GM18508 (cell line): ENCODE measurements around the gene TTYH1.
"Not testable (repeated sequence)": the region's sequence is repeated elsewhere in the genome, so short reads cannot be mapped to it uniquely, and the experiment has no call there.

Experiments
- ATAC-seq: cut with Tn5 transposase; IDR thresholded peaks from one replicate; pipeline ENCODE4 v1.9.1; 2021; ENCODE audit warnings: moderate number of reproducible peaks; ENCODE audit not compliant: insufficient read depth, unreplicated experiment

The TTYH1 gene

DNA sequence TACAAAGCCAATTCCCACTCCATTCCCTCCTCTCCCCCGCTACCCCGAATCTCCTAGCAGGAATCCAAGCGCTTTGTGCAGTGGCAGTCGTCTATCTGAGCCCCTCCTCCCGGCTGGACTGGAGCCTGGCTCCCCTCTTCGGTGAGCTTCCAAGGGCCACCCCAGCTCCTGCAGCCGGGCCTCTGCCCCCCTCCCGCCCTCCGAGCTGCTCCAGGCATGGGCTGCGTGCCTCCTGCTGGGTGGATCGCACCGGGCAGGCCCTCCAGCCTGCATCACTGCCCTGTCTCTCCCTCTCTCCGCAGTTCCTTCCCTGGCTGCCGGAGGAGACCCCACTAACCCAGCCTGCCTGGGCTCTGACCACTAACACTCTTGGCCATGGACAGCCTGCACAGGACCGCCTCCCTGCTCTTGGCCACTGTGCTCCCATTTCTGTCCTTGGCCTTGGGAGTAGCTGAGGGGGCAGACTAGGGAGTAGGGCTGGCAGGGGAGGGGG, 20.8 kb downstream of the TTYH1 start:
- no peak for ATAC-seq

DNA sequence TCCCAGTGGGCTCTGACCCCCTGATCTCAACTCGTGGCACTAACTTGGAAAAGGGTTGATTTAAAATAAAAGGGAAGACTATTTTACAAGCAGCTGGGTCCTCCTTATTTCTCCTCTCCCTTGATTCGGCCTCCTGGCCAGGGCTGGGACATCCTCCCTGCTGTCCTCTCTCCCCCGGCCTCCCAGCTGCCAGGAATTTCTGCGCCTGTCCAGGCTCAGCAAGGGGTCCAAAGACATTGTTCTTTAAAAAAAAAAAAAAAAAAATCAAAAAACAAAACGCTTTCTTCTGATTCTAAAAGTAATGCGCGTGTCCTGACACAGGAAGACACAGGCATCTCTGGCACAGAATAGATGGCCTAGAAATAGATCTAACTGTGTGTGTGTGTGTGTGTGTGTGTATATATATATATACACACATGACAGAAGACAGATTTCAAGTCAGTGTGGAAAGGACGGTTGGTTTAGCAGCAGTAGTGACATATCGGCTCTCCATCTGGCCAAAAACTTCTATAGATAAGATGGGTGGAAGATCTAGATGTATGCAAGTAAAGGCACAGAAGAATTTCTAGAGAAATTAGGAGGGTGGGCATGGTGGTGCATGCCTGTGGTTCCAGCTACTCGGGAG, 21.5 kb downstream of the TTYH1 start:
- no peak for ATAC-seq

DNA sequence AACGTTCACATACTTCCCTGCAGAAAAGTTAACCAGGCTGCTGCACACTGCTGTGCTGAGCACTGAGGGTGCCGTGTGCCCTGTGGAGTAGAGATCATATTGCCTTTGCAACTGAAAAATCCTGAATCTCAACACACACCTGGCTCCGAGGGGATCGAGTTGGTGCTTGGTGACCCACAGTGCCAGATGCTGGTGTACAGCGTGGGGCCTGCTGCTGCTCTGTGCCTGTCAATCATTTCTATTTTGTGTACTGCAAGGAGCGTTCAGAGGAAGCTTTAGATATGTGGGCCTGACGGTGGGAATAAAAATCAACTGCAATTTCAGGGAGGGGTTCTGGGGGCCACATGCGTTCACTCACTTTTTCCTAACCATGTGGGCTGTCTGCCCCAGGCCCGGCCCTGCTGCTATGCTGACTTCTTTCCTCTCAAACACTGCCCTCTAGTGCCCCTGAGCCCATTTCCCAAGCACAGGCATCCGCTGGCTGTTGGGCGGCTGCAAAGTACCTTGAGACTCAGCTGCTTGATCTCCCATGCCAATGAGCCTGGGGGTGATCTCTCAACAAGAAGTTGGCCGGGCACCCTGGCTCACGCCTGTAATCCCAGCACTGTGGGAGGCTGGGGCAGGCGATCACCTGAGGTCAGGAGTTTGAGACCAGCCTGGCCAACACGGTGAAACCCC, 24.0 kb downstream of the TTYH1 start:
- no peak for ATAC-seq

GRCh38 chr19:54440641-54441040, 25.4 kb downstream of the TTYH1 start:
- no peak for ATAC-seq

DNA sequence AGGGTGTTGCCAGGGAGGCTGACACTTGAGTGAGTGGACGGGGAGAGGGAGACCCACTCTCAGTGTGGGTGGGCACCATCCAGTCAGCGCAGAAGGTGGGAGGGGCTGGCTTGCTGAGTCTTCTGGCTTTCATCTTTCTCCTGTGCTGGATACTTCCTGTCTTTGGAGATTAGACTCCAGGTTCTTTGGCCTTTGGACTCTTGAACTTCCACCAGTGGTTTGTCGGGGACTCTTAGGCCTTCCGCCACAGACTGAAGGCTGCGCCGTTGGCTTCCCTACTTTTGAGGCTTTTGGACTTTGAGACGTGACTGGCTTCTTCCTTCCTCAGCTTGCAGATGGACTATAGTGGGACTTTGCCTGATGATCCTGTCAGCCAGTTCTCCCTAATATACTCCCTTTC, 29.5 kb downstream of the TTYH1 start:
- no peak for ATAC-seq

DNA sequence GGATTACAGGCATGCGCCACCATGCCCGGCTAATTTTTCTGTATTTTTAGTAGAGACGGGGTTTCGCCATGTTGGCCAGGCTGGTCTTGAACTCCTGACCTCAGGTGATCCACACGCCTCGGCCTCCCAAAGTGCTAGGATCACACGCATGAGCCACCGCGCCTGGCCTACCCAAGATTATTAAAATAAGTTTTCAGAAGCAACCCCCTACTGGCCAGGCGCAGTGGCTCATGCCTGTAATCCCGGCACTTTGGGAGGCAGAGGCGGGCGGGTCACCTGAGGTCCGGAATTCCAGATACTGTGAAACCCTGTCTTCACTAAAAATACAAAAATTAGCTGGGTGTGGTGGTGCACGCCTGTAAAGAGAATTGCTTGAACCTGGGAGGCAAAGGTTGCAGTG, 31.1 kb downstream of the TTYH1 start:
- ATAC-seq: not testable (repeated sequence)

- ATAC-seq: no peak
These were observed 32.9 kb downstream of the TTYH1 start for GRCh38 chr19:54448040-54448773.

DNA sequence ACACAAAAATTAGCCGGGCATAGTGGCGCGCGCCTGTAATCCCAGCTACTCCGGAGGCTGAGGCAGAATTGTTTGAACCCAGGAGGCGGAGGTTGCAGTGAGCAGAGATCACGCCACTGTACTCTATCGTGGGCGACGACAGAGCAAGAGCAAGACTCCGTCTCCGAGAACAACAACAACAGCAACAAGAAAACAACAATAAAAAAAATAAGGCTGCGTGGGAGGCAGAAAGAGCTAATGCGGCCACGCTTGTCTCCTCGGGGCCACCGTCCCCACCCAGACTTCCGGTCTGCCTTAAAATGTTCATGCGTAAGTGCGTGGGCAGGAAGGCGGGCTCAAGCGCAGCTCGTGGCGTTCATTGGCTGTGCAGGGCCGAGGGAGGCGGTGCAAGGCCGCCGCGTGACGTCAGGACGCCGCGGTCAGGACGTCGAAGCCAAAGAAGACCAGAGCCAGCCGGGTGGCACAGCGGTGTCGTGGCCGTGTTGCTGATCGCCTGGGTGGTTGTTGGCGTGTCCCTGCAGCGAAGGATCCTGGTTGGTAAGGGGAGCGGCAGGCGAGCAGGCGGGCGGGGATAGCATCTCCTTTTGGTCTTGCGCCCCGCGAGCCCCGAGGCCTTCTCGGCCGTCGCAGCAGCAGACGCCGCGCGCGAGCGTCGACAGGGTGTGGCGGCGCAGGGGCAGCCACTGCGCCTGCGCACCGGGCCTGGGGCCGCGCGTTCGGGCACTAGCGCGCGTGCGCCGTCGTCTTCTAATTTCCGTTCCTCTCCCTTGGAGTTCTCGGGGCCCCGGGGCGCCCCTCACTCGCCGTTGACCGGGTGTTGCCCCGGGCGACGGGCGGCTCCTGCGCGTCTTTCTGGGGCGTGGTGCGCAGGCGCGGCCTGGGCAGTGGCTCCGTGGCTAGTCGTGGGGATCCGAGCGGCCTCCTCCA, 33.8 kb downstream of the TTYH1 start, which contains the start of gene LENG8:
LENG8 (plus strand) TSS at position 426 of the 927 bp plus-strand sequence. CDS start 2,146 bp downstream, outside the sequence.
- peak; percentile 79 for ATAC-seq

DNA sequence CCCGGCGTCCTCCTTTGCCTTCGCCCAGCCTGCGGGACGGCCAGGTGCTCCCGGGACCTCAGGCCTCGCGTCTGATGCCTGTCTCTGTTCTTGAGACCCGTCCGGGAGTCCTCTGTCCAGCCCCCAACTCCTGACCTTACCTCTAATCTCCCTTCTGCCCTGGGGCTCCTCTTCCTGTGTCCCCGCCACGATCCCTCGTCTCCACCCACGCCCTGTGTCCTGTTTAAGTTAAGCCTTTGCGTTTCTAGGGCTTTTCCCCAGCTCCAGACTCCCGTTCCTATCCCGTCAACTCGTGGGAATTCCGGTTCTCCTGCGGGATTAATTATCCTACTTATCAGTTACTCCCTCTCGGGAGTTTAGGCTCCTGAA, 34.4 kb downstream of the TTYH1 start:
- no peak for ATAC-seq

- no peak for ATAC-seq
These were observed 36.1 kb downstream of the TTYH1 start for GRCh38 chr19:54451331-54451871.

DNA sequence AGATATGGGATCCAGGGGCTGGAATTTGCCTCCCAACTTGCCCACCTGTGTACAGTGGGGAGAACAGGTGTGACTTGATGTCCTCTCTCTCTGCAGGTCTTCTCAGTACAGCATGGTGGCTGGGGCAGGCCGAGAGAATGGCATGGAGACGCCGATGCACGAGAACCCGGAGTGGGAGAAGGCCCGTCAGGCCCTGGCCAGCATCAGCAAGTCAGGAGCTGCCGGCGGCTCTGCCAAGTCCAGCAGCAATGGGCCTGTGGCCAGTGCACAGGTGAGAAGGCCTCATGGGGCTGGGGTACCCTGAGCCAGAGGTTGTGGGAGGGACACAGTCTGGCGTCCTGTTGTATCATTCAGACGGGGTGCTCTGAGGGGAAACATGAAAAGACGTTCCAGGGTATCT, 36.7 kb downstream of the TTYH1 start:
- no peak for ATAC-seq

GRCh38 chr19:54452626-54453025, 37.4 kb downstream of the TTYH1 start:
- no peak for ATAC-seq

DNA sequence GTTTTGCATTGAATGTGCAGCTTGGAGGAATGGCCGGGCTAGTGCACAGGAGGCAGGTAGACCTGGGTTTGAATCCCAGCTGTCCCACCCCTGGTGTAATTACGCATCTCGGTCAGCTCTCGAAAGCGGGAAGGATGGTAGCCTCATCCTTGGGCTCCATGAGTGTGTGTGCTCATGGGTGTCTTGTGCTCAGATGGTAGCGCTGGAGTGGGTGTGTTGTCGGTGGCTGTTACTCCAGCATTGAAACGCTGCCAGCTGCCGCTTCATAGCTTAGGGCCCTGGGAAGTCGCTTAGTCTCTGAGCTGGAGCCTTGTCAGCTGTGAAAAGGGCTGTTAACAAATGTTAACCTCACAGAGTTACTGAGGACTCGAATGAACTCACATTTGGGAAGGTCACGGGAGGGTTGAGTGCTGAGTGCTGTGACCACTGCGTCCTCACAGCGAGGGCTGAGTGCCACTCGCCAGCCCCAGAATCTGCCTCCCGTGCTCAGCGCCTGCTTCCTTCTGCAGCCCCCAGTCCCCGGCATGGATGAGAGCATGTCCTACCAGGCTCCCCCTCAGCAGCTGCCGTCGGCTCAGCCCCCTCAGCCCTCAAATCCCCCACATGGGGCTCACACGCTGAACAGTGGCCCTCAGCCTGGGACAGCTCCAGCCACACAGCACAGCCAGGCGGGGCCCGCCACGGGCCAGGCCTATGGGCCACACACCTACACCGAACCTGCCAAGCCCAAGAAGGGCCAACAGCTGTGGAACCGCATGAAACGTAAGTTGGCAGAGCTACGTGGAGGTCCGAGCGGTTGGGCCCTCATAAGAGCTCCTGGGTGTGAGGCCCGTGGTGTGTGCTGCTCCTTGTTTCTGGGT, 38.9 kb downstream of the TTYH1 start:
- no peak for ATAC-seq

DNA sequence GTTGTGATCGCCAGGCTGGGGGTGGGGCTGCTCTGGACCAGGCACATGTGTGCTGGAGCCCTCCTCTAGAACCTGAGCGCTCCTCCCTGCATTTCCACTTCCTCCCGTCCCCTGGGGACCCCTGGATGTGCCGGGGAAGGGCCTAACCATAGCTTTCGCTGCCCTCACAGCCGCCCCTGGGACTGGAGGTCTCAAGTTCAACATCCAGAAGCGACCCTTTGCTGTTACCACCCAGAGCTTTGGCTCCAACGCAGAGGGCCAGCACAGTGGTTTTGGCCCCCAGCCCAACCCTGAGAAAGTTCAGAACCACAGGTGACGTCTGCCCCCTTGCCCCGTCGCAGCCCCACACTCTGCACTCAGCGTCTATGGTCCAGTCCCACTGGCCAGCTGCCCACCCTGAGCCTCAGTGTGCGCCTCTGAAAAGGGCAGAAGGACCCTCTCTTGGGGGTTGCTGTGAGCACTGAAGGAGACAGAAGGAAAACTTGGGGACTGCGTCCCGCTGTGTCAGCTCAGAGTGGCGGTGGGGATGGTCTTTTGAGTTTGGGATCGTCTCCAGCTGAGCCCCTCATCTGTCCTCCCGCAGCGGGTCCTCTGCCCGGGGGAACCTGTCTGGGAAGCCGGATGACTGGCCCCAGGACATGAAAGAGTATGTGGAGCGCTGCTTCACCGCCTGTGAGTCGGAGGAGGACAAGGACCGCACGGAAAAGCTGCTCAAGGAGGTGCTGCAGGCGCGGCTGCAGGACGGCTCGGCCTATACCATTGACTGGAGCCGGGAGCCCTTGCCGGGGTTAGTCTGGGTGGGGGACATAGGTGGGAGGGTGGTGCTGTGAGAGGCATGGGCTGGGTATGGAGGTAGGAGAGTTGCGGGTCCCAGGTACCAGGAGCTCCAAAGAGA, 39.8 kb downstream of the TTYH1 start:
- no peak for ATAC-seq

- no peak for ATAC-seq
These were observed 40.6 kb downstream of the TTYH1 start for GRCh38 chr19:54455786-54456422.

GRCh38 chr19:54456423-54457373, 41.4 kb downstream of the TTYH1 start:
- no peak for ATAC-seq
